B cell (primary cell): ENCODE measurements around the gene FEM1C. TPM values are rescaled to one million over a fixed set of nuclear protein-coding genes. Genes with fewer than 3 reads are reported as not detected.

Experiments used
- ATAC-seq: fragments of 200-7000 bp; cut with Tn5 transposase; one replicate; pipeline ENCODE4 v1.10.0; 2021; ENCODE audit warnings: low read depth, mild to moderate bottlenecking, moderate number of reproducible peaks, moderate library complexity
- CTCF ChIA-PET: fragments of 350-600 bp; sonication (Branson Sonifier 250); formaldehyde crosslinking; loops from one replicate; lab custom pipeline; 2021; ENCODE audit warnings: antibody characterized with exemption, inconsistent platforms; lab: Charles Lee
- POLR2A ChIA-PET: fragments of 350-600 bp; sonication (Branson Sonifier 250); formaldehyde crosslinking; loops from one replicate; lab custom pipeline; 2021; ENCODE audit warnings: antibody characterized with exemption; lab: Charles Lee
- DNase-seq: peaks from one replicate; pipeline ENCODE4 v3.0.0; 2013
- H2AFZ ChIP-seq: 2 replicates; pipeline ENCODE4 v1.6.1; 2012; ENCODE audit warnings: mild to moderate bottlenecking, low read depth, low read length; ENCODE audit not compliant: insufficient read depth, poor library complexity, severe bottlenecking
- H3K27ac ChIP-seq, 2 donors: 1 replicate in 1 of 2; 2 replicates in 1 of 2; pipeline ENCODE4 v1.5.1; 2012 to 2013; ENCODE audit warnings: low read length in 2 of 2, mild to moderate bottlenecking in 2 of 2, moderate library complexity in 1 of 2
- H3K27me3 ChIP-seq, 4 experiments: fragments of 200-600 bp in 1 of 4; sonication (generic) in 1 of 4; replicated peaks in 1 of 4; 1 replicate in 2 of 4; 2 replicates in 2 of 4; pipeline versions ENCODE4 v1.6.1 to v1.7.0; 2013 to 2016; ENCODE audit warnings: low read length in 3 of 4, mild to moderate bottlenecking in 2 of 4, mixed read lengths in 1 of 4, moderate library complexity in 1 of 4; ENCODE audit not compliant: insufficient read depth in 4 of 4, control insufficient read depth in 3 of 4; ENCODE audit errors: control extremely low read depth in 1 of 4
- H3K36me3 ChIP-seq, 2 experiments: replicated peaks in 1 of 2; 1 replicate in 1 of 2; 2 replicates in 1 of 2; pipeline versions ENCODE4 v1.6.1 to v1.7.1; 2013; ENCODE audit warnings: low read length in 1 of 2; ENCODE audit not compliant: insufficient read depth in 2 of 2, control insufficient read depth in 1 of 2; ENCODE audit errors: control extremely low read depth in 1 of 2, extremely low read depth in 1 of 2
- H3K4me1 ChIP-seq, 2 donors: fragments of 200-600 bp in 1 of 2; sonication (generic) in 1 of 2; 1 replicate in 1 of 2; 2 replicates in 1 of 2; pipeline versions ENCODE4 v1.5.1 to v1.6.1; 2013 to 2017; ENCODE audit warnings: low read length in 2 of 2; ENCODE audit not compliant: control insufficient read depth in 2 of 2, insufficient read depth in 2 of 2
- H3K4me2 ChIP-seq: replicated peaks from 2 replicates; pipeline ENCODE3; 2012; ENCODE audit warnings: mild to moderate bottlenecking, low read depth, low read length; ENCODE audit not compliant: poor library complexity, severe bottlenecking
- H3K4me3 ChIP-seq, 5 experiments: fragments of 200-600 bp in 1 of 5; sonication (generic) in 1 of 5; 1 replicate in 3 of 5; 2 replicates in 2 of 5; pipeline versions ENCODE4 v1.5.1 to v1.7.0; 2011 to 2016; ENCODE audit warnings: low read length in 4 of 5, mild to moderate bottlenecking in 4 of 5, low read depth in 2 of 5, control low read depth in 1 of 5, moderate library complexity in 1 of 5; ENCODE audit not compliant: insufficient read depth in 1 of 5; ENCODE audit errors: control extremely low read depth in 1 of 5, extremely low read depth in 1 of 5
- H3K79me2 ChIP-seq: fragments of 200-600 bp; sonication (generic); one replicate; pipeline ENCODE4 v1.6.0; 2016; ENCODE audit warnings: low read length; ENCODE audit not compliant: control insufficient read depth, insufficient read depth
- H3K9ac ChIP-seq: fragments of 200-600 bp; sonication (generic); 2 replicates; pipeline ENCODE4 v1.6.1; 2017; ENCODE audit warnings: mild to moderate bottlenecking, low read length, moderate library complexity
- H3K9me3 ChIP-seq, 3 donors: one replicate each; pipeline versions ENCODE4 v1.6.1 to v1.7.1; 2013; ENCODE audit warnings: low read length in 2 of 3; ENCODE audit not compliant: control insufficient read depth in 2 of 3, insufficient read depth in 1 of 3; ENCODE audit errors: control extremely low read depth in 1 of 3
- H4K20me1 ChIP-seq: 2 replicates; pipeline ENCODE4 v1.6.0; 2012; ENCODE audit warnings: mild to moderate bottlenecking, low read length; ENCODE audit not compliant: insufficient read depth, control insufficient read depth, poor library complexity, severe bottlenecking
- H3K27ac Mint-ChIP-seq: one replicate; pipeline ENCODE4 v1.8.0; 2021; ENCODE audit warnings: mixed read lengths
- H3K27me3 Mint-ChIP-seq: one replicate; pipeline ENCODE4 v1.8.0; 2021; ENCODE audit warnings: mixed read lengths
- H3K4me1 Mint-ChIP-seq: one replicate; pipeline ENCODE4 v1.8.0; 2021; ENCODE audit warnings: mixed read lengths
- H3K4me3 Mint-ChIP-seq: one replicate; pipeline ENCODE4 v1.8.0; 2021; ENCODE audit warnings: mixed read lengths
- H3K9me3 Mint-ChIP-seq: one replicate; pipeline ENCODE4 v1.8.0; 2022; ENCODE audit warnings: mixed read lengths; ENCODE audit not compliant: insufficient read depth
- EZH2 ChIP-seq: IDR thresholded peaks from 2 replicates; pipeline ENCODE4 v1.6.1; 2012; ENCODE audit warnings: borderline replicate concordance, low read depth, mild to moderate bottlenecking, moderate library complexity, low read length; ENCODE audit not compliant: insufficient read depth, poor library complexity, severe bottlenecking
- WGBS: methylation state at CpG from one replicate; pipeline ENCODE4 v1.1.5; 2013; ENCODE audit warnings: missing lambda C conversion rate; ENCODE audit not compliant: insufficient coverage; 5-methylcytosine and 5-hydroxymethylcytosine counted together
- intact Hi-C: fragments of 100-400 bp; cut with micrococcal nuclease; formaldehyde crosslinking; loops from one replicate; pipeline ENCODE4 v1.10.0; 2022
- polyA plus RNA-seq: library from polyadenylated mRNA; depleted of rRNA; stranded (reverse); fragments of >200 nt; gene quantifications from 2 replicates; pipeline ENCODE4 v1.2.3, GENCODE V29; 2012
- total RNA-seq, 2 donors: library from RNA; stranded (reverse); fragments of 120-200 nt in 1 of 2; gene quantifications; 1 replicate in 1 of 2; 2 replicates in 1 of 2; pipeline versions ENCODE4 v1.2.3 to v1.2.4, GENCODE V29; 2013 to 2022
- TF ChIP-seq, protein P1 (sequence below): fragments of 200-600 bp; IDR thresholded peaks from one replicate; pipeline ENCODE4 v1.8.0; 2022; ENCODE audit warnings: antibody characterized with exemption, mild to moderate bottlenecking

FEM1C gene
- total and polyA plus RNA-seq, 2 donors (not counting 1 experiment from before 2014, with no cell fraction given): 14.9 to 18.7 TPM

DNA sequence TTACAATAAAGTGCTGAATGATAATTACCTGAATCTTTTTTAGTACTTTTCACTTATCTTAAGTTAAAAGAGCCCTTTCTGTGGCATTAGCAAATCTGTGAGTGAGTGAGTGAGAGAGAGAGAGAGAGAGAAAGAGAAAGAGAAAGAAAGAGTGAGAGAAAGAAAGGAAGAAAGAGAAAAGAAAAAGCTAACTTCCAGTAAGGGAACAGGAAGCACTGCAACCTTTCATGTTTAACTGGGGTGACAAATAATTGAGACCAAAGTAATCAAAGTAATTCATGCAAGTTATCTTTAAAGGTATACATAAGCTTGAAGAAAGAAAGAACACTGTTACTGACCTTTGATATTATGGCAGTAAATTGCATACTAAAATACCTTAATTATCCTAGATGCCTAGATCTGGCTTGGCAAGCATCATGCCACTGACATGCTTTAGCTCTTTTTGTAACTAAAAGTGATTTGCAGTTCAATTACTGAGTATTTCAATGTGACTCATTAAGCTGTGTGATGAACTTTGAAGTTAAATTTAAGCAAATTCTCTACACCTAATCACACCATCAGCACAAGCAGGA lies 21.7 kb downstream of the FEM1C start:
- ChIA-PET POLR2A (interaction anchor here (0.7 to 0.8 kb wide), 2 partner anchors 92 to 170 kb away, joined by 3 read pairs; no protein-coding TSS in a partner anchor), CTCF (no interaction called here)
- Histone ChIP-seq H3K79me2 (peaks cover 11% of the 10 kb centered on the region), H3K36me3 (peaks cover 17 to 19% of the 10 kb centered on the region in 2 experiments), H3K4me1 (no peaks in the 10 kb centered on the region), H3K9me3 (no peaks in the 10 kb centered on the region), H3K4me2 (no peak overlapping the region), H3K27ac (no peak overlapping the region), H3K27me3 (no peaks in the 10 kb centered on the region), H4K20me1 (no peaks in the 10 kb centered on the region), H2AFZ (no peak overlapping the region), H3K4me3 (no peak overlapping the region), H3K9ac (no peak overlapping the region)
- ATAC-seq (no peak), DNase-seq (no peak)
- intact Hi-C loops: no loop called here
- Mint-ChIP-seq H3K27me3 (no peaks in the 10 kb centered on the region), H3K4me3 (no peak overlapping the region), H3K27ac (no peak overlapping the region), H3K9me3 (no peaks in the 10 kb centered on the region), H3K4me1 (peaks cover 16% of the 10 kb centered on the region)
- no peak for TF ChIP-seq EZH2
- TF ChIP-seq, protein P1, sequence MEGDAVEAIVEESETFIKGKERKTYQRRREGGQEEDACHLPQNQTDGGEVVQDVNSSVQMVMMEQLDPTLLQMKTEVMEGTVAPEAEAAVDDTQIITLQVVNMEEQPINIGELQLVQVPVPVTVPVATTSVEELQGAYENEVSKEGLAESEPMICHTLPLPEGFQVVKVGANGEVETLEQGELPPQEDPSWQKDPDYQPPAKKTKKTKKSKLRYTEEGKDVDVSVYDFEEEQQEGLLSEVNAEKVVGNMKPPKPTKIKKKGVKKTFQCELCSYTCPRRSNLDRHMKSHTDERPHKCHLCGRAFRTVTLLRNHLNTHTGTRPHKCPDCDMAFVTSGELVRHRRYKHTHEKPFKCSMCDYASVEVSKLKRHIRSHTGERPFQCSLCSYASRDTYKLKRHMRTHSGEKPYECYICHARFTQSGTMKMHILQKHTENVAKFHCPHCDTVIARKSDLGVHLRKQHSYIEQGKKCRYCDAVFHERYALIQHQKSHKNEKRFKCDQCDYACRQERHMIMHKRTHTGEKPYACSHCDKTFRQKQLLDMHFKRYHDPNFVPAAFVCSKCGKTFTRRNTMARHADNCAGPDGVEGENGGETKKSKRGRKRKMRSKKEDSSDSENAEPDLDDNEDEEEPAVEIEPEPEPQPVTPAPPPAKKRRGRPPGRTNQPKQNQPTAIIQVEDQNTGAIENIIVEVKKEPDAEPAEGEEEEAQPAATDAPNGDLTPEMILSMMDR: no peak

DNA sequence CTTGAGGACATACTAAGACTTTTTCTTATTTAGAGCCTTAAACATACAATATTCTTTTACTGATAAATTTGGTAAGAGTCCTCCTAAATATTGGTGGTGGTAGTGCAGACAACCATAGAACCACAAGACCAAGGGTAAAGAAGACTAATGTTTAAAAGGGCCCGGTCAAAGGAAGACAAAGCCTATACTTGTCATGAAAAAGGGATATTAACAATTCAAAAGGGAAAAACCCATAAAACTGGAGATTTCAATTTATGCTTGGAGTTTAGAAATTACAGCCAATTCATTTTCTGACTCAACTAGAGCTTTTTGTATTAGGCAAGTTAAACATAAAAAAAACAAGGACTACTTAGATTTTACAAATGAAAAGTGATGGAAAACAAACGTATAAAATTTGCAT lies 24.4 kb downstream of the FEM1C start:
- POLR2A ChIA-PET: no interaction called here
- TF ChIP-seq, protein P1: no peak
- no peak for TF ChIP-seq EZH2
- DNase-seq (no peak), ATAC-seq (no peak)
- H3K4me3 ChIP-seq: no peak overlapping the region
- H3K4me1 ChIP-seq: no peaks in the 10 kb centered on the region
- H3K79me2 ChIP-seq: no peaks in the 10 kb centered on the region
- peaks cover 8 to 15% of the 10 kb centered on the region in 2 experiments for H3K36me3 ChIP-seq
- H3K4me1 Mint-ChIP-seq: peaks cover 12% of the 10 kb centered on the region
- intact Hi-C loops: no loop called here
- no peak overlapping the region for H3K4me2 ChIP-seq
- H3K27me3 ChIP-seq: no peaks in the 10 kb centered on the region
- H3K27ac ChIP-seq: no peak overlapping the region
- WGBS: no CpG with 5 or more reads among the region's 2 CpGs
- H3K9me3 ChIP-seq: no peaks in the 10 kb centered on the region
- H4K20me1 ChIP-seq: no peaks in the 10 kb centered on the region
- CTCF ChIA-PET: interaction anchor here (0.6 kb wide), 1 partner anchor 54 kb away, joined by 3 read pairs; no protein-coding TSS in a partner anchor
- no peak overlapping the region for H2AFZ ChIP-seq
- no peak overlapping the region for H3K9ac ChIP-seq
- no peak overlapping the region for H3K4me3 Mint-ChIP-seq
- no peak overlapping the region for H3K27ac Mint-ChIP-seq
- no peaks in the 10 kb centered on the region for H3K9me3 Mint-ChIP-seq
- no peaks in the 10 kb centered on the region for H3K27me3 Mint-ChIP-seq
